ENCODE results near the gene GABRA6.

GABRA6 gene

GRCh38 chr5:161703528-161703927, 18.0 kb downstream of the GABRA6 start:
- in situ Hi-C loops (cut with HindIII; ENCODE audit: low sequenced_read_pairs) = no loop called here
- TF ChIP-seq CTCF (IDR thresholded peaks at IDR 0.05; ENCODE audit: low read depth, low read length, missing control alignments) = no peak
- H3K4me3 ChIP-seq (ENCODE audit: low read depth, low read length) = no peak overlapping the region
- DNase-seq (ENCODE audit: low read depth) = no peak

- in situ Hi-C loops (cut with HindIII; ENCODE audit: low sequenced_read_pairs) = no loop called here
- no peak overlapping the region for H3K4me3 ChIP-seq (ENCODE audit: low read depth, low read length)
- TF ChIP-seq CTCF (IDR thresholded peaks at IDR 0.05; ENCODE audit: low read depth, low read length, missing control alignments) = no peak
- DNase-seq (ENCODE audit: low read depth) = no peak
Measured at GRCh38 chr5:161707382-161707781, 21.9 kb downstream of the GABRA6 start.

GRCh38 chr5:161709239-161709638, 23.7 kb downstream of the GABRA6 start:
- TF ChIP-seq CTCF (IDR thresholded peaks at IDR 0.05; ENCODE audit: low read depth, low read length, missing control alignments) = no peak
- no peak for DNase-seq (ENCODE audit: low read depth)
- in situ Hi-C loops (cut with HindIII; ENCODE audit: low sequenced_read_pairs) = no loop called here
- no peak overlapping the region for H3K4me3 ChIP-seq (ENCODE audit: low read depth, low read length)

- in situ Hi-C loops (cut with HindIII; ENCODE audit: low sequenced_read_pairs) = no loop called here
- no peak for TF ChIP-seq CTCF (IDR thresholded peaks at IDR 0.05; ENCODE audit: low read depth, low read length, missing control alignments)
- DNase-seq (ENCODE audit: low read depth) = no peak
- H3K4me3 ChIP-seq (ENCODE audit: low read depth, low read length) = no peak overlapping the region
Measured at GRCh38 chr5:161713042-161713441, 27.5 kb downstream of the GABRA6 start.

GRCh38 chr5:161719157-161719556, 33.6 kb downstream of the GABRA6 start:
- no peak for DNase-seq (ENCODE audit: low read depth)
- in situ Hi-C loops (cut with HindIII; ENCODE audit: low sequenced_read_pairs) = no loop called here
- no peak overlapping the region for H3K4me3 ChIP-seq (ENCODE audit: low read depth, low read length)
- no peak for TF ChIP-seq CTCF (IDR thresholded peaks at IDR 0.05; ENCODE audit: low read depth, low read length, missing control alignments)

GRCh38 chr5:161720460-161720859, 34.9 kb downstream of the GABRA6 start:
- TF ChIP-seq CTCF (IDR thresholded peaks at IDR 0.05; ENCODE audit: low read depth, low read length, missing control alignments) = no peak
- in situ Hi-C loops (cut with HindIII; ENCODE audit: low sequenced_read_pairs) = no loop called here

GRCh38 chr5:161734741-161735140, 49.2 kb downstream of the GABRA6 start:
- H3K4me3 ChIP-seq (ENCODE audit: low read depth, low read length) = no peak overlapping the region
- DNase-seq (ENCODE audit: low read depth) = no peak
- TF ChIP-seq CTCF (IDR thresholded peaks at IDR 0.05; ENCODE audit: low read depth, low read length, missing control alignments) = no peak
- in situ Hi-C loops (cut with HindIII; ENCODE audit: low sequenced_read_pairs) = no loop called here

More at GRCh38 chr5:161720460-161720859, 34.9 kb downstream of the GABRA6 start:
- DNase-seq (ENCODE audit: low read depth) = no peak
- H3K4me3 ChIP-seq (ENCODE audit: low read depth, low read length) = no peak overlapping the region

Measured in astrocyte of the cerebellum (primary cell).